Peyer's patch (tissue), 4 donors: ENCODE data around the gene TMUB1. TPM values are rescaled to one million over a fixed set of nuclear protein-coding genes. Genes with fewer than 3 reads are reported as not detected.

Experiments
- DNase-seq, 3 donors: peaks; one replicate each; pipeline ENCODE4 v3.0.0-alpha.2; 2017 to 2019
- H3K27ac ChIP-seq, 4 donors: fragments of 200-600 bp; sonication (generic); one replicate each; pipeline ENCODE4 v1.5.1; 2016 to 2019
- H3K27me3 ChIP-seq, 2 donors: fragments of 200-600 bp; sonication (generic); one replicate each; pipeline ENCODE4 v1.5.1; 2019
- H3K36me3 ChIP-seq, 3 donors: fragments of 200-600 bp; sonication (generic); one replicate each; pipeline ENCODE4 v1.5.1; 2016 to 2019
- H3K4me1 ChIP-seq, 4 donors: fragments of 200-600 bp; sonication (generic); one replicate each; pipeline ENCODE4 v1.5.1; 2016 to 2019
- H3K4me3 ChIP-seq, 4 donors: fragments of 200-600 bp; sonication (generic); 1 replicate in 3 of 4; 2 replicates in 1 of 4; pipeline ENCODE4 v1.5.1; 2016 to 2019; ENCODE audit warnings: mild to moderate bottlenecking in 1 of 4
- H3K9me3 ChIP-seq, 4 donors: fragments of 200-600 bp; sonication (generic); one replicate each; pipeline ENCODE4 v1.5.1; 2016 to 2019; ENCODE audit warnings: mild to moderate bottlenecking in 1 of 4
- CTCF ChIP-seq, 6 experiments: fragments of 450-650 bp in 4 of 6; fragments of 200-600 bp in 2 of 6; sonication (generic) in 1 of 6; IDR thresholded peaks; one replicate each; pipeline ENCODE4 v1.5.1; 2017 to 2019; ENCODE audit warnings: antibody characterized with exemption in 6 of 6, mild to moderate bottlenecking in 3 of 6, moderate library complexity in 1 of 6
- POLR2A ChIP-seq, 2 donors: fragments of 450-650 bp; IDR thresholded peaks; one replicate each; pipeline ENCODE4 v1.5.1; 2017; ENCODE audit warnings: antibody characterized with exemption in 2 of 2, mild to moderate bottlenecking in 2 of 2, moderate library complexity in 2 of 2
- total RNA-seq, 4 donors: library from RNA; depleted of rRNA; stranded (reverse); fragments of >200 nt; gene quantifications; one replicate each; pipeline ENCODE4 v1.1.0, GENCODE V29; 2016

The TMUB1 gene
- total RNA-seq, 4 donors from 2014 or later: 38.0 to 113 (median 100) TPM

- Histone ChIP-seq H3K27ac (no peak overlapping the region), H3K36me3 (peaks cover 0 to 4% (median 0%) of the 10 kb centered on the region in 3 donors), H3K27me3 (no peaks in the 10 kb centered on the region), H3K9me3 (no peaks in the 10 kb centered on the region), H3K4me1 (peaks cover 0 to 17% (median 0%) of the 10 kb centered on the region in 4 donors), H3K4me3 (no peak overlapping the region)
- TF ChIP-seq CTCF (IDR thresholded peaks at IDR 0.05): no peak
- TF ChIP-seq POLR2A (IDR thresholded peaks at IDR 0.05): no peak
- DNase-seq: no peak
Measured at GRCh38 chr7:151099486-151100211, 16.4 kb upstream of the TMUB1 start.

- no peaks in the 10 kb centered on the region for H3K27me3 ChIP-seq
- no peaks in the 10 kb centered on the region for H3K9me3 ChIP-seq
- H3K4me3 ChIP-seq: no peak overlapping the region
- H3K27ac ChIP-seq: no peak overlapping the region
- no peak for DNase-seq
- peaks cover 0 to 20% (median 0%) of the 10 kb centered on the region in 4 donors for H3K4me1 ChIP-seq
- TF ChIP-seq POLR2A (IDR thresholded peaks at IDR 0.05): no peak
- TF ChIP-seq CTCF (IDR thresholded peaks at IDR 0.05): no peak
- H3K36me3 ChIP-seq: peaks cover 0 to 5% (median 0%) of the 10 kb centered on the region in 3 donors
Measured at GRCh38 chr7:151095828-151096475, 12.7 kb upstream of the TMUB1 start.

GRCh38 chr7:151095123-151095797 lies 12.0 kb upstream of the TMUB1 start:
- no peaks in the 10 kb centered on the region for H3K27me3 ChIP-seq
- DNase-seq: no peak
- H3K9me3 ChIP-seq: no peaks in the 10 kb centered on the region
- no peak overlapping the region for H3K4me3 ChIP-seq
- TF ChIP-seq POLR2A (IDR thresholded peaks at IDR 0.05) (no peak), CTCF (IDR thresholded peaks at IDR 0.05) (no peak)
- H3K4me1 ChIP-seq: peaks cover 0 to 24% (median 0%) of the 10 kb centered on the region in 4 donors
- peaks cover 0 to 5% (median 0%) of the 10 kb centered on the region in 3 donors for H3K36me3 ChIP-seq
- H3K27ac ChIP-seq: no peak overlapping the region

GRCh38 chr7:151094675-151095074 lies 11.4 kb upstream of the TMUB1 start:
- H3K27me3 ChIP-seq: no peaks in the 10 kb centered on the region
- H3K36me3 ChIP-seq: peaks cover 0 to 5% (median 0%) of the 10 kb centered on the region in 3 donors
- peaks cover 0 to 24% (median 0%) of the 10 kb centered on the region in 4 donors for H3K4me1 ChIP-seq
- no peak overlapping the region for H3K4me3 ChIP-seq
- TF ChIP-seq POLR2A (IDR thresholded peaks at IDR 0.05) (no peak), CTCF (IDR thresholded peaks at IDR 0.05) (no peak)
- DNase-seq: no peak
- H3K27ac ChIP-seq: no peak overlapping the region
- no peaks in the 10 kb centered on the region for H3K9me3 ChIP-seq

GRCh38 chr7:151093748-151094147 lies 10.5 kb upstream of the TMUB1 start:
- H3K4me1 ChIP-seq: peaks cover 0 to 31% (median 0%) of the 10 kb centered on the region in 4 donors
- H3K36me3 ChIP-seq: peaks cover 0 to 5% (median 0%) of the 10 kb centered on the region in 3 donors
- H3K9me3 ChIP-seq: no peaks in the 10 kb centered on the region
- DNase-seq: no peak
- H3K4me3 ChIP-seq: no peak overlapping the region
- no peaks in the 10 kb centered on the region for H3K27me3 ChIP-seq
- no peak for TF ChIP-seq CTCF (IDR thresholded peaks at IDR 0.05)
- TF ChIP-seq POLR2A (IDR thresholded peaks at IDR 0.05): no peak
- H3K27ac ChIP-seq: no peak overlapping the region
